EH (cell line): ENCODE measurements around the gene LNX2.

Experiments
- DNase-seq: peaks from one replicate; pipeline ENCODE4 v3.0.0-alpha.2; 2015; ENCODE audit warnings: low read depth

The LNX2 gene

DNA sequence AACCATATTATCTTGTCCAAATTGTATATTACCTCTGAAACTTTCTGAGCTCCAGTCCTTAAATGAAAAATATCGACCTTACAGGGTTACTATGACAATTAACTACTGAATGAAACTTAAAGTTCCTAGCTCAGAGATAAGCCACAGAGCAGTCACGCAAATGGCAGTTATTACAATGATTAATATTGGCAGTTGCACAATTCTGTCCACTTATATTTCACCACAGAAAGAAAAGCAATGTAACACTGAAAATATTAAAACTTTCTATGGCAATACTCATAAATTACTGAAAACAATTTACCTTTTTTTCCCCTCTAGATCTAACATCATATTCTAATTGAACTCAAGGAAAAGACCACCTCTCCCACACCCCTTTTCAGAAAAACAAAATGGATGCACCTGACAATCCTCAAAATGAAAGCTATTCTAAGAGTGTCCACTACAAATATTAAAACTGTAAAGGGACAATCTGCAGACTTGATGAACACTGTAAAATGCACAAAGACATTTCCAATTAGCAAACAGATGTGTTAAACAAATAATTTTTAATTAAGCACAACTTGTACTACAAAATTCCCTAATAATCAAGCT is 14.6 kb downstream of the LNX2 start:
- DNase-seq, result no peak

DNA sequence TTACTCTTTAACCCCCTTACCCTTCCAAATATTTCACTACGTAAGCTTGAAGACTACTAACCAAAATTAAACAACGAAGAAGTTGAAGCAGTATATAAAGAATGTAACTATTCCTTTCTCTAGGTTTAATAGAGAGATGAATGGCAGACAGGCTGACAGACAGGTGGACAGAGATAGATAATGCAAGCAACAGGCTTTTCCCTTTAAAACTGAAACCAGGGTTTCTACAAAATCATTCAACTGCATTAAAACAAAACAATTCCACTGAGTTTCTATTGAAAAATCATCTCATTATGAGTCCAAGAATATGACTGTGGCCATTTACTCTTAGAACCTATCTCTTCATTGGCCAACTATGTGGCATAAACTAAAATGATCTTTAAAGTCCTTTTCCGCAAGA is 15.2 kb downstream of the LNX2 start:
- no peak for DNase-seq

DNA sequence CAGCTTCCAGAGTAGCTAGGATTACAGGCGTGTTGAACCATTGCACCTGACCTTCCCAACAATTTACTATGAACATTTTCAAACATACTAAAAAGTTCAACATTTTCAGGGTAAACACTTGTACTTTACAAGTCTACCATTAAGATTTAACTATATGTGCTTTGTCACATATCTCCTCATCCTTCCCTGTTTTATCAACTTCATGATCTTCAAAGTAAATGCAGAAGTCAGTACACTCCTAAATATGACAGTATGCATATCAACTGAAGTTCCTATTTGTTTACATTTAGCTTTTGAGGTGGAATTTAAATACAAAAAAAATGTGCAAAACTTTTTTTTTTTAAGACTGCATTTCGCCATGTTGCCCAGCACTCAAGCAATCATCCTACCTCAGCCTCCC is 18.5 kb downstream of the LNX2 start:
- no peak for DNase-seq

DNA sequence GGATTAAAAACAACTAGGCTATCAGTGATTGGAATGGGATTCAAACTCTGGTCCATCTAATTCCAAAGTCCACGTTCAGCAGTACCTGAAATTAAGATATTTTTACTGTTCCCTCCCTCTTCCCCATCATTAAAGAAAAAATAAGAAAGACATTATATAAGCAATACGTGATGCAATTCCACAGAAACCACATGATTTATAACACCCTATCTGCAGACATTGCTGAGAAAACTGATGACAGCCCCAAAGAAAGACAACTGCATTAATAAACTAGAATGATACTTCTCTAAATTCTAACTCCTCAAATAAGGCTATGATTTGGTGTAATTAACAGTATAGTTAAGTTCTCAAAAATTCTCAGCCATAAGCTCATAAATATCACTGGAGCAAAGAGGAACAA is 19.1 kb downstream of the LNX2 start:
- DNase-seq, result no peak

DNA sequence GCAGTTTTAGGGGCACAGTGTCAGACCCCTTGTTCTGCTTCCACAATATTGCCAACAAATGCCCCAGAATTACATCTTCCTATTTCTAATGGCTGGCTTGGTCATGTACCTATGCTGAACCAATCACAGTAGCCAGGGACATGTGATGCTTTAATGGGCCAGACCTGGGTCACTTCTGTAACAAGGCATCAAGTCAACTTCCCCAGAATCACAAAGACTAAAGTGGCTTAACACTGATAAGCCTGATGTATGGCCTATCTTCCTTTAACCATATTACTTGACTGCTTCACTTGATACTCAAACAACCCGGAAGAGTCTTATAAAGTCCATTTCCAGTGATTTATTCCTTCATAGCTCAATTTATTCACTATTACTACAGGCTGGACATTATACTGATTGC is 19.6 kb downstream of the LNX2 start:
- DNase-seq, result no peak

DNA sequence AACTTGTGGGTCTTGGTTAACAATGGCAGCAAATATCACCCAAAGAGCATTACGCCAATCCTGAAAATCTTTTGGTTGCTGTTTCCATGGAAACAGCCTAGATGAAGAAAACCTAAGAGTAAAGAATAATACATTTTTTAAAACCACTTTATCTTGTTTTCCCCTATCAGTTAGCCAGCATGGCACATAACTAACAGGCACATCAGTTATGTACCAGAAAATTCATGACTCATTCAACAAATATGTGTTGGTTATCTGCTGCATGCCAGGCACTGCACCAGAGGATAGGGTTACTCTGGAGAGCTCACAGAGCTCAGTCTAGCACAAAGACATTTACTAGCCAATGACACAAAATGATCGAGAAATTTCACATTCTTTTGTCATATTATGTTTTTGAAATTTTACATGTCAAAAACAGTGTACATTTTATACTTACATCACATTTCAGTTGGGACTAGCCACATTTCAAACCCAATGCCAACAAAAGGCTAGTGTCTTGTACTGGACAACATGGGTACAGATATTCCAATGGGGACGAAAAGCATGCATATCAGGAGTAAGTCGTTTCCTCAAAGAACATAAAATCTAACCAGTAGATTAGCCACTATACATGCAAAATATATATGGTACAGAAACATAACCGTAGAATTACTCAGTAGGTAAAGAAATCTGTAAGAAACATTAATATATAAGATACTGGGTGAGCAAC is 20.3 kb downstream of the LNX2 start:
- peak; percentile 87 for DNase-seq

DNA sequence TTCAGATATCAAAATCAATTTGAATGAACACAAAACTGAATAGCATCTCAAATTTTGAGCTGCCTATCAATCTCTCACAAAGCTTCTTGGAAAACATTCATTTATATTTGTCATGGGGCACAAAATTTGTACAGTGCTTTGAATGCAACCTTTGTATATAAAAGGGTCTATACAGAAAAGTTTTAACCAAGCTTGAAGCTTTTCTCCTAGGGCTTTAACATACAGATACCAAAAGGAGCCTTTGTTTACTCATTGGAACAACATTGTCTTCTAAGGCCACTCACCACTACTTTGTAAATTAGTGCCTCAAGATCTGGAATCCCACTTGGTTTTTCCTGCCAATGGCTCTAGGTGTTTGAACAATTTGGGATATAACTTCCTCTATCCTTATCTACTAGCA is 21.2 kb downstream of the LNX2 start:
- DNase-seq, result no peak

DNA sequence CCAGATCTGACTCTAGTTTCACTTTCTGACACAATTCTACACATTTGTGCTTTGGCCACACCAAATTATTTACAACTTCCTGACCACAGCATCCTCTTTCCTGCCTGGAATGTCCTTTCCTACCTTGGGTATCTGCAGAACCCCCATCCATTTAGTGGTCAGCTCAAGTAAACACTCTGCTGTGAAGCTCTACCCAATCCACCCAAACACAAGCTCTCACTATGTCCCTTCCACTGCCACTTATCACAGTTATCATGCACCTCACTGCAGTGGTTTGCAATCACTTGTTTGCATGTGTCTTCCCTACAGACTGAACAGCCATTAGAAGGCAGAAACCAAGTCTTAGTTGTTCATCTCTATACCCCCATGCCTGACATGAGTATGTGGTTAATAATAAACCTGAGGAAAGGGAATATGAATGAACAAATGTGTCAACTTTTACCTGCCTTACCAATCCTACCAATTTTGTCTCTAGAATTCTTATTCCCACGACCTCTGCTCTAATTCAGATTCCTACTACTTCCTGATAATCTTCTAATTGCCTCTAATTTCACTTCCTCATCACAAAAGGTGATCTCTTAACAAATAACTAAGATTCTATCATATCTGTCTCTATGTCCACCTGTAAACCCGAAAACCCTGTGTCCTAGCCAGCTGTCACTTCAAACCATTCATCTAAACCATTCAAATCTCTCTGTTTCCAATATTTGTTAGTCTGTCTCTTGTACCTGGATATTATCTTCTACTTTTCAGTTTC is 25.1 kb downstream of the LNX2 start:
- DNase-seq, result no peak

DNA sequence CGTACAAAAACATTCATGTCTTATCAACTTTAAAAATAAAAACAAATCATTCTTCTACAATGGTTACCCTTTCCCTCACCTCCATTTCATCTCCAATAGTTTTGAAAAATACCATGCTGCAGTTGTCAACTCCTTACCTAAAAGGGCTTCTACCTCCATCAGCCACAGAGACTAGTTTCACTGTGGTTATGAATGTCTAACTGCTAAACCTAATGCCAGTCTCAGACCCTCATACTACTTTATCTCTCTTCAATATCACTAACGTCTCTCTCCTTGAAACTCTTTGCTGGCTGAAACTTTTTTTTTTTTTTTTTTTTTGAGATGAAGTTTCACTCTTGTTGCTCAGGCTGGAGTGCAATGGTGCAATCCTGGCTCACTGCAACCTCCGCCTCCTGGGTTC is 27.1 kb downstream of the LNX2 start:
- DNase-seq, result no peak

DNA sequence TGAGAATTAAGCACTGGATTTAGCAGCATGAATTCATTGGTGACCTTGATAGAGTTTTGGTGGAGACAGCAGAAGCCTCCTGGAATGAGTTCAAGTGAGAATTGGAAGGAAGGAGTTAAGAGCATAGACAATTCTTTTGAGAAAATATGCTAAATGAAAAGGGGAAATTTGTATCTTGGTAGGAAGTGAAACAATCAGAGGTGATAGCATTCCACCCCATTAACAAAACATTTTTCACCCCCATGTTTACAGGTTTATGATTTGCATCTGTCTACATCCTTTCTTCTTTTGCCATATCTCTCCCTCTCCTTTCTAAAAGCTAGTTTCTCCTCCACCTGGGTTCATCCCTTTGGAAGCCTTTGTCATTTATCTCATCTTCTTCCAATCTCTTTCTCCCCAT is 27.5 kb downstream of the LNX2 start:
- DNase-seq, result no peak

DNA sequence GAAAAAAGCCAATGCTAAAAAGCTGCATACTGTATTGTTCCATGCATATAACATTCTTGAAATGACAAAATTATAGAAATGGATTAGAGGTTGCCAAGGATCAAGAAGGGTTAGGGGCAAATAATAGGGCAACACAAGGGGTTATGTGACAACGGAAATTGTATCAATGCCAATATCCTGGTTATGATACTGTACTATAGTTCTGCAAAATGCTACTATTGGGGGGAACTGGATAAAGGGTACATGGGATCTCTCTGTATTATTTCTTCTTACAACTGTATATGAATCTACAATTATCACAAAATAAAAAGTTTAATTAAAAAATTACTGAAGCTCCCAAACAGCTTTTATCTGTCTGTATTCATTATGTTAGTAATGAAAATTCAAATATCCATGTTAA is 31.9 kb downstream of the LNX2 start:
- no peak for DNase-seq

DNA sequence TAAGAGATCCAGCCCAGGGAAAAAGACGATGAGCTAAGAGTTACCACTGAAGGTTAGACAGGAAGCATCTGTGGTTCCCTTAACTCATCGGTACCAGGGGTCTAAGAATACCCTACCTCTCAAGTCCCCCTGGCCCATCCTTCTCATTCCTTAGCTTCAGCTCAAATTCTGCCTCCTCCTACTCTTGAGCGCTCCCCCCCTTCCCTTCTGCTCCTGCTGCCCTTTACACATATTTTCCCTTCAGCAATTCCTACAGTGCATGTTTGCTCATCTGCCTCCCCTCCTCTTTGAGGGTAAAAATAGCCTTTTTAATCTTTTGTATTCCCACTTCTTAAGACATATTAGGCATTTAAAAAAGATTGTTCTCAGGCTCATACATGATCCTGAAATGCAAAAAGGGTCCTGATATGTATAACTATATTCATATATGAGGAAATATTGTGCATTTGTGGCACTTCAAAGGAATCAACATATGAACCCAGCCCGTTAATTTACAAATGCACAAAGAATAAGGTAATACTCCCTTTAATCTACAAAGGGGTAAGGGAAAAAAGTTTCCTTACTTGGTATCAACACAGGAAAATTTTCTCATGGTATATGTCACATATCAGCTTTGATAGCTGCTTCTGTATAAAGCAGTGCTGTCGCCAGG is 33.1 kb downstream of the LNX2 start:
- peak; percentile 6 for DNase-seq

DNA sequence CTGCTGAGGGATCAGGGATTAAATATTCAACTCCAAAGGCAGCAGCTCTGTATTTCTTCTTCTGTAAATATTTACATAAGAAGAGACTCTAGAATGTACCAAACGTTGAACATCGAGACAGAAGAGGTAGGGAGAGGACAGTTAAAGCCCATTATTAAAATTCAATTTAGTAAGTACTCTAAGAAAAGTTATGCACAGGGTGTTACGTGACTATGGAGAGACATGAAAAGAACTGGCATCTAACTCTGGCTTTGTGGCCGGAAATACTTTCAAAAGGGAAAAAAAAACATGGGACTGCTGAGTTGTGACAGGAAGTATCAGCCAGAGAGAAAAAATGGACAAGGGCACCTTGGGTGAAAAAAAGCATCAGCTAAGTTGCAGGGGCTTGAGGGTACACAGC is 36.7 kb downstream of the LNX2 start:
- peak; percentile 56 for DNase-seq

DNA sequence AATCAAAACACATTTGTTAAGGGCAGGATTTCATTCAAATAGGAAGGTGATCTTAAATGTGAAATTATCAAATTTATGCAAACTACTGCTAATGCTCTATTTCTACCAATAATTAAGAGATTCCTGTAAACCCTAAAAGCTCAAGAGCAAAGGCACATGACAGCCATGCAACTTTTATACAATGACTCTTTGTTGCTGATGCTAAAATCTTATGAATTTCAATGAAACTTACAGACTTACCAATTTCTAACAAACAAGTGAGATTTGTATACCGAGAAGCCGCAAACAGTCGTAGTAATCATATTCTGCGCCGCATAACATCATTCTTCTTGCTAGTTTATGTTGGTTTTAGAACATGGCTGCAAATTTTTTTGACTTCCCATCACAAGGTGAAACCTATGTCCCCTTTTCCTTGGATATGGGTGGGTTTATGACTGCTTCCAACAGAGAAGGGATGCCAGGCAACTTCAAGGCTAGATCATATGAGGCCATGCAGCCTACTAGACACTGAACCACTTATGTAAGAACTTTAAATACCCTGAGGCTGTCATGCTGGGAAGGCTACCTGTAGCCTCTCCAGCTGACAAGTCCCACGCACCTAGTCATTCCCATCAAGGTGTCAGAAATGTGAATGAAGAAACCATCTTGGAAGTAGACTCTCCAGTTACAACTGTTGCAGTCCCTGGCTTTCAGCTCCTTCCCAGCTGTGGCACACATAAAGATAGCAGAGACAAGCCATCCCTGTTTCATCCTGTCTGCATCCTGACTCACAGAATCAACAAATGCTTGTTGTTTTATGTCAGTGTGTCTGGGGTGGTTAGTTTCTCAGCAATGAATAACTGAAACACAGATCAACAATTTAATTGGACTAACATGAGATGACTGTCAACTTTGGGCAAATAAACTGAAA is 42.0 kb downstream of the LNX2 start:
- DNase-seq, result peak; percentile 64

DNA sequence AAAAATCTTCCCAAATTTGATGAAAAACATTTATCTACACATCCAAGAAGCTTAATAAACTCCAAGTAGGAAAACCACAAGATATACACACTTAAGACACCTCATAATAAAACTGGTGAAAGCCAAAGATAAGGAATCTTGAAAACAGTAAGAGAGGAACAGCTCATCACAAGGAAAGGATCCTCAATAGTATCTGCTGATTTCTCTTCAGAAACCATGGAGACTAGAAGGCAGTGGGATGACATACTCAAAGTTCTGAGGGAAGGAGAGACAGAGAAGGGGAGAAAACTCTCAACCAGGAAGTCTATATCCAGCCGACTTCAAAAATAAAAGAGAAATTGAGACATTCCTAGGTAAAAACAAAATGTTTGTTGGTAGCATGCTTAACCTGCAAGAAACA is 45.7 kb downstream of the LNX2 start:
- no peak for DNase-seq

DNA sequence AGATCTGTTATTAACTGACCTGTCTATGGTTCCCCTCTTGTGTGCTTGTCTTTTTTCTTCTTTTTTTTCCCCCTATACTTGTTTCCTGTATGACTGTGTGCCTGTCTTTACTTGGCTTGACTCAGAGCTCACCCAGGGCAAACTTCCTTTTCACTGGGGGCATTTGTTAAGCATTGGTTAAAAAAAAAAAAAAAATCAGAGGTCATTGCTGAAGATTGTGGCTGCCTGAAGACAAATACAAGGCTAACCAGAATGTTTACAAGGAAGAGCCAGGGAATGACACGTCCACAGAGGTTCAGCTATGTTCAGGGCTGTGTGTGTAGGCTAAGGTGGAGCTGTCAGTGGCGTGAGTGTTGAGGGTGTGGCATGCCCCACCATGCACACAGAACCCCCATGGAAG is 47.1 kb downstream of the LNX2 start:
- peak; percentile 70 for DNase-seq

DNA sequence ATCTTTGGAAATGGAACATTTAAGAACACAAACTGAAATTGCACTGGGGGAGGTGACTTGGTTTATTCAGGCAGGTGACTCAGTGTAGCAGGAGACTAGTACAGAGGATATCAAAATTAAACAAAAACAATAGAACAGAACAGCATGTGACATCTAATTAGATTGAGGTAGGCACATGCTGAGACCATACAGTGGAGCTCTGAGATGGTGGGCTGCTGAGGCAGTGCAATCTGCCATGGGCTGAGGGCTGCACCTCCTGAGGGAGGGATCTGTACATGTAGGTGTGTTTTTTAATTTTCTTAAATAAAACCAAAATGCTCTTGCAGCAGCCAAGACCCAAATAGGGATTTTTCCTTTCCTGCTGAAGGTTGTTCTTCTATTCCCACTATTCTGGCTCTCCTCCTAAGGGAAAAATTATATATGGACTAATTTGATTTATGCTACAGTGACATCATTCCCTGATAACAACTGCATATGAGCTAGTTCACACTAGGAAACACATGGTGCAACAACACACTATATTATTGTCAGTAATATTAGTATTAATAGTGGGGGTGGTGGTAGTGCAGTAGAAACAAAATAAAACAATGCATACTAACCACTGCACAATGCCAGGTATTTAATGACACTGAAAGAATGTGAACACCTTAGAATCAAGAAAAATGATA is 48.0 kb downstream of the LNX2 start:
- no peak for DNase-seq

DNA sequence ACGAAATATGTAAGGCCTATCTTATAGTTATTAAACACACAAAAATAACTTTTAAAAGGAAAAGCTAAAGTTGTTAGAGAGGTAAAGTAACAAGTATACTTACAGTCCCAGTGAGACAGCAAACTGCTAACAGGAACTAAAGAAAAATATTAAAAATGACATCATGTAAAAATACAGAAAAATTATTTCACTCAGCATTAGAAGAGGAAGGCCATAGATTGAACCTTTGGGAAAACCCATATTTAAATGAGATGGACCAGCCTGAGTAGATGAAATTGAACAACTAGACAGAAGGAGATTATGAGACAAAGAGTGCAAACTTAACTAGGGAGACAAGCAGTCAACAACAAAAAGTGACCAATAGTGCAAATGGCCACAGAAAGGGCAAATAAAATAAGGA is 49.4 kb downstream of the LNX2 start:
- no peak for DNase-seq

DNA sequence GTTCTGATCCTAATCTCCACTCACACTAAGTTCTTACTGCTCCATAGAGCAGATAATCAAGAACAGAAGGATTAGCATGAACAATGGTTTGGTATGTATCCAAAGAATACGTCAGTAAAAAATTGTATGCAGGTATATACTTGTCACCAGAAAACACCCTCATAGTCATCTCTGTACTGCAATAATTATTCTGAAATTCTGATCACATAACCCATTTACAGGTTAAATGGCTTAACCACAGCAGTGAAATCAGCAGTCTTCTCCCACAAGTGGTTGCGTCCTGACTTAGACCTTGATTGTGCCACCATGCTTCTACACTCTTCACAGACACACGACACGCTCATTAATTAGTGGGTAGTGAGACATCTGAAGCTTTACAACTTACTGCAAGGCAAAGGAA is 50.9 kb downstream of the LNX2 start:
- DNase-seq, result no peak

DNA sequence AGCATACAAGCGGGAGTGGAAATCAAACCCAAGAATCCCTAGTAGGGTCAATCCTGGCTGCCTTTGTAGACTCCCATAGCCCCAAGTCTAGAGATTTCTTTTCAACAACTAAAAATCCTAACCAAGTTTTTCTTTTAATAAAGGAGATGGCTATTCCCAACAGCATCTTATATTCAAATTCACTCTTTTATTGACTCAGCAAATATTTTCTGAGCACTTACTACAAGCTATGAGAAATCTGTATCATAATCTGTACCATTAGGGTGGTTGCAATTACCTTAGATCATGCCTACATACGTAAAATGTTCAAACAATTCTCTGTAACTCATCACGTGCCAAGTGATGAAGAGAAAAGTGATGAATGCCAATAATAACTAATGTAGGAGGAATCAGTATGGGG is 54.5 kb downstream of the LNX2 start:
- no peak for DNase-seq

DNA sequence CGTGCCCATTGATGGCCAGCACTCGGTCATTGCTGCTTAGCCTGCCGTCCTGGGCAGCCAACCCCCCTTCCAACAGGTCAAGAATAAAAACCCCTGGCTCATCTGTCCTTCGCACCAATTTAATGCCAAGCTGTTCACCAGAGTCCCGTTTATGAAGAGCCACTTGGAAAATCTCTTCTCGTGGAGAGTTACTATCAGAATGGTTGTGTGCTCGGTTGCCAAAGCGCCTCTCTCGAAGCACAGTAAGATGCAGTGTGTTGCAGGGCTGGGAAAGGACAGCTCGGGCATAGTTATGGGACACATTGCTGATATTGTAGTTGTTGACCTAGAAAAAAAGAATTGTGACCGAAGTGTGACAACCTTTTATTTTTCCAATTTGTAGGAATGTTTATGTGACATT is 57.9 kb downstream of the LNX2 start:
- no peak for DNase-seq
